ENCODE measurements around the gene RPL36AL. TPM values are rescaled to one million over a fixed set of nuclear protein-coding genes. Genes with fewer than 3 reads are reported as not detected.

RPL36AL gene
- total RNA-seq, 1 donor from 2014 or later = 21.3 TPM

DNA sequence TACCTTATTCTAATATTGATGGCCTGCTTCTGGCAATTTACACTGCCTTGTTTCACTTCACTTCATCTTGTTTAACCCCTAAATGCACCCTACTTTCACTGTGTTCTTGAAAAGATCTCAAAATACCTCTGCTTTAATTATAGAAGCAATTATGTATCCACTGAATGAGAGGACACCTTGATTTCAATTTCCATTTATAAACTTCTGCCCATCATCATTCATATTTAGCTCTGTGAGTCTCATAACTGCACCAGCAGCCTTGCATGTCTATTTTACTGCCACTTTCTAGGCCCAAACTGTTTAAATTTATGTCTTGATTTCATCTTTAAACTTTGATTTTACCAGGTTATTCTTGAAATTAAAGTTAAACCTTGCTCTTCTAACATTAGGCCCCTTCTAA lies 21.7 kb upstream of the RPL36AL start:
- Histone ChIP-seq H3K9me3 (no peaks in the 10 kb centered on the region), H3K27ac (no peak overlapping the region), H3K4me1 (no peaks in the 10 kb centered on the region), H3K4me3 (no peak overlapping the region), H3K36me3 (peaks cover 0 to 13% of the 10 kb centered on the region in 2 donors), H3K27me3 (no peaks in the 10 kb centered on the region)
- intact Hi-C loops (cut with DNase I) = no loop called here
- no peak for DNase-seq (ENCODE audit: low spot score in 2 of 2)
- TF ChIP-seq, protein P1, sequence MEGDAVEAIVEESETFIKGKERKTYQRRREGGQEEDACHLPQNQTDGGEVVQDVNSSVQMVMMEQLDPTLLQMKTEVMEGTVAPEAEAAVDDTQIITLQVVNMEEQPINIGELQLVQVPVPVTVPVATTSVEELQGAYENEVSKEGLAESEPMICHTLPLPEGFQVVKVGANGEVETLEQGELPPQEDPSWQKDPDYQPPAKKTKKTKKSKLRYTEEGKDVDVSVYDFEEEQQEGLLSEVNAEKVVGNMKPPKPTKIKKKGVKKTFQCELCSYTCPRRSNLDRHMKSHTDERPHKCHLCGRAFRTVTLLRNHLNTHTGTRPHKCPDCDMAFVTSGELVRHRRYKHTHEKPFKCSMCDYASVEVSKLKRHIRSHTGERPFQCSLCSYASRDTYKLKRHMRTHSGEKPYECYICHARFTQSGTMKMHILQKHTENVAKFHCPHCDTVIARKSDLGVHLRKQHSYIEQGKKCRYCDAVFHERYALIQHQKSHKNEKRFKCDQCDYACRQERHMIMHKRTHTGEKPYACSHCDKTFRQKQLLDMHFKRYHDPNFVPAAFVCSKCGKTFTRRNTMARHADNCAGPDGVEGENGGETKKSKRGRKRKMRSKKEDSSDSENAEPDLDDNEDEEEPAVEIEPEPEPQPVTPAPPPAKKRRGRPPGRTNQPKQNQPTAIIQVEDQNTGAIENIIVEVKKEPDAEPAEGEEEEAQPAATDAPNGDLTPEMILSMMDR (IDR thresholded peaks at IDR 0.05) = no peak

DNA sequence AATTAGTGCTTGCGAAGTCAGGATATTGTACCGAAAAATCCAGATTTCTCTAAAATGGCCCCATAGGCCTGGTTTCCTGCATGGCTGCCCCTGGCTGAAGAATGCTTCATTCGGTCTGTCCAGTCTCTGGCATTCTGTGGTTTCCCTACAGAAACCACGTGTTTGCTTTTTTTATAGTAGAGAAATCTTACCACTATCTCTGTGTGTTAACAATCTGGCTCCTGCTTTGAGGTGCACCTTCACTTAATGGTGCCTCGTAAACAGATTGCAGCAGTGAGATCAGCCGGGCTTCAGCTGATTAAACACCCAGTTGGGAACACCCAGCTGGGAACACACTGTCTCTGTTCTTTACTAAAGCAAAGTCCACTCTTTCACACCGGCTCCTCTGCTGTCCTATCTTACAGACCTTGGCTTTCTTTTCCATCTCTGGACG lies 21.3 kb upstream of the RPL36AL start:
- no peaks in the 10 kb centered on the region for H3K9me3 ChIP-seq
- H3K36me3 ChIP-seq = peaks cover 0 to 16% of the 10 kb centered on the region in 2 donors
- H3K27me3 ChIP-seq = no peaks in the 10 kb centered on the region
- H3K27ac ChIP-seq = no peak overlapping the region
- intact Hi-C loops (cut with DNase I) = no loop called here
- H3K4me1 ChIP-seq = no peaks in the 10 kb centered on the region
- no peak overlapping the region for H3K4me3 ChIP-seq
- TF ChIP-seq, protein P1 (IDR thresholded peaks at IDR 0.05) = no peak
- DNase-seq (ENCODE audit: low spot score in 2 of 2) = no peak

DNA sequence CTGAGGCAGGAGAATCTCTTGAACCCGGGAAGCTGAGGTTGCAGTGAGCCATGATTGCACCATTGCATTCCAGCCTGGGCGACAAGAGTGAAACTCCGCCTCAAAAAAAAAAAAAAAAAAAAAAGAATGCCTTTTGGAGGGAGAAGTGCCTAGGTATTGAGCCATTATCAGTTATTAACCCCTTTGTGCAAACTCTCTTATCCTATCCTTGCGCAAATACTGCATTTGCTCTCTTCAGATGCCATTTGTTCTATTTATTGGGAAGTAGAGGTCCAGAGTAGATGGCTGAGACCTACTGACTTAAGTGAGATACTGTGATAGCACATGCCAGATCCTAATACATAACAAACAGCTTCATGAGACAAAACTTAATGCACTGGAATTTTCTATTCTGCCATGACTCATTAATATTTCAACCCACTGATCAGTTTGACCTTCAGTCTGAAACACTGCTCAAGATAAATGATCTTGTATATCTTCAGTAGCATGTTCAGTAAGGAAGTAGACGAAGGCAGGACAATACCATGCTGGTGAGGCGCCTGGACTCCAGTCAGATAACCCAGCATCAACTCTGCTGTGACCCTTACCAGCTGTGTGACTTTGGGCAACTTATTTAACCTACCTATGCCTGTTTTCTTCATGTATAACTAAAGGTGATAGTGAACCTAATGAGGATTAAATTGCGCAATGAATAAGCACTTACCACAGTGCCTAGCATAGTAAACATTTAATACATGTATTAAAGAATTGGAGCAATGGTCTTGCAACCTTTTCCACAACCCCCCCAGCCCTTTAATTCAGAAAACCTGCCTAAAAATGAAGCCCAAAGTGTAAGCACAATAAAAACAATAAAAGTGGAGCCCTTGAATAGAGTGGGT lies 20.4 kb upstream of the RPL36AL start:
- H3K4me3 ChIP-seq = no peak overlapping the region
- TF ChIP-seq, protein P1 (IDR thresholded peaks at IDR 0.05) = no peak
- no peak overlapping the region for H3K27ac ChIP-seq
- peaks cover 0 to 19% of the 10 kb centered on the region in 2 donors for H3K36me3 ChIP-seq
- no peak for DNase-seq (ENCODE audit: low spot score in 2 of 2)
- H3K27me3 ChIP-seq = no peaks in the 10 kb centered on the region
- intact Hi-C loops (cut with DNase I) = no loop called here
- no peaks in the 10 kb centered on the region for H3K4me1 ChIP-seq
- no peaks in the 10 kb centered on the region for H3K9me3 ChIP-seq

DNA sequence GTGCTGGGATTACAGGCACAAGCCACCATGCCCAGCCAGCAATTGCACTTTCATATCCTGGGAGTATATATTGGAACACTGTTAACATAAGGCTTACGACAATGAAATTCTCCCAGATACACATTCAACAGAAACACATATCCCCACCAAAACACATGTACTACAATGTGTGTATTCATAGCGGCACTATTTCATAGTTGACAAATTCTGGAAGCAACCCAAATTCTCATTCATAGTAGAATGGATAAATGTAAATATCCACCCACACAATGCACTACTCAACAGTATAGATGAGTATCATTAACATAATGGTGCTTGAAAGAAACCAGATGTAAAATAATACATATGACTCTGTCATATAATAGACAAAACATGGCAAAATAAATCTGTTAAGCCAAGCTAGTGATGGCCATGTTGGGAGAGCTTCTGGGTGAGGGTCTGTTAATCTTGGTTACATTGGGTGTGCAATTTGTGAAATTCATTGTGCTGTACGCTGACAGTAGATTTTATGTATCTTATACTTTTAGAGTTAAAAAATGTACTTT lies 17.2 kb upstream of the RPL36AL start:
- no peaks in the 10 kb centered on the region for H3K27me3 ChIP-seq
- DNase-seq (ENCODE audit: low spot score in 2 of 2) = no peak
- intact Hi-C loops (cut with DNase I) = no loop called here
- no peak overlapping the region for H3K4me3 ChIP-seq
- TF ChIP-seq, protein P1 (IDR thresholded peaks at IDR 0.05) = no peak
- H3K9me3 ChIP-seq = no peaks in the 10 kb centered on the region
- H3K27ac ChIP-seq = no peak overlapping the region
- H3K36me3 ChIP-seq = peaks cover 0 to 19% of the 10 kb centered on the region in 2 donors
- H3K4me1 ChIP-seq = peaks cover 0 to 4% of the 10 kb centered on the region in 2 donors

DNA sequence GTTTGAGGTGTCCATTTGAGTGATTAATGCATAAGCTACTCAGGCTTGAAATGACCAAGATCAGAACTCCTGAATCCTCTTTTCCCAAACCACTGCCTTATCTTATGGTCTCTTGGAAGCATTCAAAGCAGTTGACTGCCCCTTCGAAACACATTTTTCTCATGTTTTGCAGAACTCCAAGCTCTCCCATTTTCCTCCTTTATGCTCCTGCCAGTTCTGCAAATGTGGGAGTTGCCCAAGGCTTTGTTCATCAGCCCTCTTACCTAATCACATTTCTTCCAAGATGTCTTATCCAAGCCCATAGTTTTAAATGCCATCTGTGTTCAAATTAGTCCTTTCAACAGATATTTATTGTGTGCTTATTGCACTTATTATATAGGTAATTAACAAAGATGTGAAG lies 16.4 kb upstream of the RPL36AL start:
- Histone ChIP-seq H3K27ac (peak overlapping the region in 1 of 2 donors; percentile 93), H3K27me3 (no peaks in the 10 kb centered on the region), H3K4me3 (peak overlapping the region in 1 of 2 donors; percentile 79), H3K36me3 (peaks cover 0 to 19% of the 10 kb centered on the region in 2 donors), H3K4me1 (peaks cover 0 to 7% of the 10 kb centered on the region in 2 donors), H3K9me3 (no peaks in the 10 kb centered on the region)
- TF ChIP-seq, protein P1 (IDR thresholded peaks at IDR 0.05) = no peak
- DNase-seq (ENCODE audit: low spot score in 2 of 2) = no peak
- intact Hi-C loops (cut with DNase I) = no loop called here
